ENCODE data around the gene CBY1. TPM values are rescaled to one million over a fixed set of nuclear protein-coding genes. Genes with fewer than 3 reads are reported as not detected.
"Not testable (repeated sequence)": the region's sequence is repeated elsewhere in the genome, so short reads cannot be mapped to it uniquely, and the experiment has no call there.

The CBY1 gene
- total RNA-seq, 4 donors from 2014 or later, result 21.0 to 46.6 (median 31.7) TPM

DNA sequence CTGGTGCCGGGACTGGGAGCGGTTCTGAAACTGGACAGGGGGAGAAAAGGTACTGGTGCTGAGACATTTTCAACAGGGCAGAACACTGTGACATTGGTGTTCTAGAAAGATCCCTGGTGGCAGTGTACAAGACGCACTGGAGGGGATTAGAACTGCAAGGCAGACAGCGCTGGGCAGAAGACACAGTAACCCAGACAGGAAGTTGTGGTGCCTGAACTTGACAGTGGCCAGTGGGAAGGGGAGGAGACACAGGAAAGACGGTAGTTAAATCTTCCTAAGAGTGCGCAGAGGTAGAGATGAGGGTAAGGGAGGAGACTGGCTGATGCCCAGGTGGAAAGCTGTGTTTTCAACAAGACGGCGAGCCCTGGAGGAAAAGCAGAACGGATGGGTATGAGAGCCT lies 24.7 kb upstream of the CBY1 start:
- no peak for ATAC-seq
- 86 to 90% methylated on average over 6 to 9 of the region's 9 CpGs for WGBS, 2 donors (ENCODE audit: low coverage in 1 of 2)
- peaks cover 0 to 18% of the 10 kb centered on the region in 2 donors for H3K36me3 ChIP-seq
- no peaks in the 10 kb centered on the region for H3K4me1 ChIP-seq
- H3K4me3 ChIP-seq, result no peak overlapping the region
- TF ChIP-seq, protein P1, sequence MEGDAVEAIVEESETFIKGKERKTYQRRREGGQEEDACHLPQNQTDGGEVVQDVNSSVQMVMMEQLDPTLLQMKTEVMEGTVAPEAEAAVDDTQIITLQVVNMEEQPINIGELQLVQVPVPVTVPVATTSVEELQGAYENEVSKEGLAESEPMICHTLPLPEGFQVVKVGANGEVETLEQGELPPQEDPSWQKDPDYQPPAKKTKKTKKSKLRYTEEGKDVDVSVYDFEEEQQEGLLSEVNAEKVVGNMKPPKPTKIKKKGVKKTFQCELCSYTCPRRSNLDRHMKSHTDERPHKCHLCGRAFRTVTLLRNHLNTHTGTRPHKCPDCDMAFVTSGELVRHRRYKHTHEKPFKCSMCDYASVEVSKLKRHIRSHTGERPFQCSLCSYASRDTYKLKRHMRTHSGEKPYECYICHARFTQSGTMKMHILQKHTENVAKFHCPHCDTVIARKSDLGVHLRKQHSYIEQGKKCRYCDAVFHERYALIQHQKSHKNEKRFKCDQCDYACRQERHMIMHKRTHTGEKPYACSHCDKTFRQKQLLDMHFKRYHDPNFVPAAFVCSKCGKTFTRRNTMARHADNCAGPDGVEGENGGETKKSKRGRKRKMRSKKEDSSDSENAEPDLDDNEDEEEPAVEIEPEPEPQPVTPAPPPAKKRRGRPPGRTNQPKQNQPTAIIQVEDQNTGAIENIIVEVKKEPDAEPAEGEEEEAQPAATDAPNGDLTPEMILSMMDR (IDR thresholded peaks at IDR 0.05), result no peak
- TF ChIP-seq POLR2A (IDR thresholded peaks at IDR 0.05), result no peak
- H3K27ac ChIP-seq, result no peak overlapping the region
- no peaks in the 10 kb centered on the region for H3K9me3 ChIP-seq
- H3K27me3 ChIP-seq, result no peaks in the 10 kb centered on the region

DNA sequence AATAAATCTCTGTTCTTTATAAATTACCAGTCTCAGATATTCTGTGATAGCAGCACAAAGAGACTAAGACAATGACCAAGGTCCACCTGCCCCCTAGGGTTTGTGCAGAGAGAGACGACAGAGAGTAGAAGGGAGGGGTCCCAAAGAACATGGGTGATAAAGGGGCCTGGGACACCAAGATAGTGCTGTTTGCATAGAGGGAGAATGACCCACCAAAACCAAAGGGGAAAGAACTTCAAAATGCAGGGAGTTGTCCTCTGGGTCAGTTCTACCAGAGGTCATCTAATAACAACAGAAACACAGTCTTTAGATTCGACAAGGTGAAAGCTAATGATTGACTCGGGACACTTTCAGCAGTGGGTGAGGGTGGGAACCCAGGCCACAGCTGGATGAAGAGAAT lies 23.9 kb upstream of the CBY1 start:
- no peaks in the 10 kb centered on the region for H3K27me3 ChIP-seq
- TF ChIP-seq, protein P1 (IDR thresholded peaks at IDR 0.05), result no peak
- TF ChIP-seq POLR2AphosphoS5 (IDR thresholded peaks at IDR 0.05) (no peak), EP300 (IDR thresholded peaks at IDR 0.05) (no peak)
- no peak overlapping the region for H3K4me3 ChIP-seq
- H3K9me3 ChIP-seq, result no peaks in the 10 kb centered on the region
- H3K27ac ChIP-seq, result no peak overlapping the region
- WGBS, 2 donors (ENCODE audit: low coverage in 1 of 2), result 79 to 80% methylated on average over 3 of the region's 3 CpGs
- no peak for ATAC-seq
- H3K4me1 ChIP-seq, result no peaks in the 10 kb centered on the region
- H3K36me3 ChIP-seq, result peaks cover 0 to 18% of the 10 kb centered on the region in 2 donors

DNA sequence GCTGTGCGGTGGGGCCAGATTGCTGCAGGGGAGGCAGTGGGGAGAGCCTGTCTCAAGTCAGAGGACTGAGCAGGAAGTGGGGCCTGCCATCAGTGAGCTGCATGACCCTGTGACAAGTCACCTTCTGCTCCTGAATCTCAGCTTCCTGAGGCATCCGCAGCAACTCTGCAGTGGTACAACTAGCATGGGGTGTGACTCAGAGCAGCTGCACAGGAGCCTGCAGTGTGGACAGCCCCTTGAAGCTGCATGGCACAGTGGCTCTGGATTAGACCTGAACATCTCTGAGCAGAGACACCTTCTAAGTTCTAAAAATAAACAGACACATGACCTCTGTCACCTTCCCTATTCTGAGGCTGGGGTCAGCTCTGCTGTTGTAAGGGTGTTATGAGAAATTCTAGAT lies 18.2 kb upstream of the CBY1 start:
- Histone ChIP-seq H3K4me3 (no peak overlapping the region), H3K9me3 (no peaks in the 10 kb centered on the region), H3K27ac (no peak overlapping the region), H3K27me3 (no peaks in the 10 kb centered on the region), H3K4me1 (no peaks in the 10 kb centered on the region), H3K36me3 (peaks cover 0 to 14% of the 10 kb centered on the region in 2 donors)
- TF ChIP-seq, protein P1 (IDR thresholded peaks at IDR 0.05), result no peak
- TF ChIP-seq POLR2AphosphoS5 (IDR thresholded peaks at IDR 0.05) (no peak), POLR2A (IDR thresholded peaks at IDR 0.05) (no peak), EP300 (IDR thresholded peaks at IDR 0.05) (no peak)
- ATAC-seq, result no peak
- WGBS, 2 donors (ENCODE audit: low coverage in 1 of 2), result 80% methylated on average over 2 of the region's 2 CpGs; no CpG with 5 or more reads in 1 of the 2 donors

DNA sequence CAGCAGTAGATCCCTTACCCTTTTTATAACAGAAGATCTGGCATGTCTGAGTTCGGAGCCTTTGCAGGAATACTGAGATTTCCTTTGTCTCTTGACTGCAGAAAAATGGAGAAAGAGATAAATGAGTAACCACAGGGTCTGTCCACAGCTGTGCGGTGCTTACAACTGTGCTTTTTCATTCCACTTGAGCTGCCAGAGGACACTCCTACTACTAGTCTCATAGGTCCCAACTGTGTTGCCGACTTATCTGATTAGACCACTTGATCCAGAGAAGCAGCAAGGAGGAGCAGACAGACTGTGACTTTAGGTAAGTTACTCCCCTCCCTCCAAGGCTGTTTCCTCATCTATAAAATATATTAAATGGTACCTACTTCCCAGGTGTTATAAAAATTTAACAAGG lies 17.7 kb upstream of the CBY1 start:
- Histone ChIP-seq H3K27ac (no peak overlapping the region), H3K4me1 (no peaks in the 10 kb centered on the region), H3K9me3 (no peaks in the 10 kb centered on the region), H3K27me3 (no peaks in the 10 kb centered on the region), H3K4me3 (no peak overlapping the region), H3K36me3 (peaks cover 0 to 14% of the 10 kb centered on the region in 2 donors)
- TF ChIP-seq POLR2A (IDR thresholded peaks at IDR 0.05) (no peak), POLR2AphosphoS5 (IDR thresholded peaks at IDR 0.05) (no peak), EP300 (IDR thresholded peaks at IDR 0.05) (no peak)
- TF ChIP-seq, protein P1 (IDR thresholded peaks at IDR 0.05), result no peak
- no peak for ATAC-seq
- WGBS, 2 donors (ENCODE audit: low coverage in 1 of 2), result 30 to 55% methylated on average over 3 of the region's 3 CpGs

DNA sequence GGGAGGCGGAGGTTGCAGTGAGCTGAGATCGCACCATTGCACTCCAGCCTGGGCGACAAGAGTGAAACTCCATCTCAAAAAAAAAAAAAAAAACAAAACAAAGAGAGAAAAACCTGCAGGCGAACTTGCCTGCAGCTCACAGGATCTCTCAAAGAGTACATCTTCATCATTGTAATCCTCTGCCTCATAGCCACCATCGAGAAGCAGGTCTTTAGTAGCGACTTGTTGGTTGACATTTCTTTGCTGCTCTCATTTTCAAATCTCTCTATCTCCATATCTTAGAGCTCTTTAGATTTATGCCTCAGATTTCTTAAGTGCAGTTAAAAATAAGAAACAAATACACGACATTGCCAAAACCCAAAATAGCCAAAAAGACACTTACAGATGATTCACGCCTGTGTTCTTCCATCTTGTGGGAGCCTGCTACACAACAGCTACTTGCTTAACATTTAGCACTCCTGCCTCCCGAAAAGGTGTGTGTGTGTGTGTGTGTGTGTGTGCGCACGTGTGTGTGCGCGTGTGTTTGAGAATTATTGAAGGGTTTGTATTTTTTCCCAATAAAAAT lies 14.9 kb upstream of the CBY1 start:
- 91 to 92% methylated on average over 8 to 12 of the region's 13 CpGs for WGBS, 2 donors (ENCODE audit: low coverage in 1 of 2)
- no peaks in the 10 kb centered on the region for H3K9me3 ChIP-seq
- no peak overlapping the region for H3K4me3 ChIP-seq
- TF ChIP-seq, protein P1 (IDR thresholded peaks at IDR 0.05), result no peak
- TF ChIP-seq POLR2AphosphoS5 (IDR thresholded peaks at IDR 0.05) (no peak), POLR2A (IDR thresholded peaks at IDR 0.05) (no peak), EP300 (IDR thresholded peaks at IDR 0.05) (no peak)
- H3K27me3 ChIP-seq, result no peaks in the 10 kb centered on the region
- H3K4me1 ChIP-seq, result no peaks in the 10 kb centered on the region
- peaks cover 0 to 6% of the 10 kb centered on the region in 2 donors for H3K36me3 ChIP-seq
- no peak for ATAC-seq
- no peak overlapping the region for H3K27ac ChIP-seq

DNA sequence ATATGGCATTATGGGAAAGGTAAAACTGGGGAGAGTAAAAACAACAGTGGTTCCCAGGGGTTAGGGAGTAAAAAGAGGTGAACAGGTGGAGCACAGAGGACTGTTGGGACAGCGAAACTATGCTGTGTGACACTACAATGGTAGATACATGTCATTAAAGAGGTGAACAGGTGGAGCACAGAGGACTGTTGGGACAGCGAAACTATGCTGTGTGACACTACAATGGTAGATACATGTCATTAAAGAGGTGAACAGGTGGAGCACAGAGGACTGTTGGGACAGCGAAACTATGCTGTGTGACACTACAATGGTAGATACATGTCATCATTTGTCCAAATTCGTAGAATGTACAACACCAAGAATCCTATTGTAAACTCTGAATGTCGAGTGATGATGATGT lies 12.2 kb upstream of the CBY1 start:
- H3K27me3 ChIP-seq, H3K4me3 ChIP-seq, H3K27ac ChIP-seq, H3K9me3 ChIP-seq, H3K36me3 ChIP-seq, H3K4me1 ChIP-seq: not testable (repeated sequence)
- WGBS, 2 donors (ENCODE audit: low coverage in 1 of 2), result 91 to 93% methylated on average over 5 of the region's 5 CpGs
- peak; percentile 87 for ATAC-seq
